ENCODE measurements around the gene UQCC2.

DNA sequence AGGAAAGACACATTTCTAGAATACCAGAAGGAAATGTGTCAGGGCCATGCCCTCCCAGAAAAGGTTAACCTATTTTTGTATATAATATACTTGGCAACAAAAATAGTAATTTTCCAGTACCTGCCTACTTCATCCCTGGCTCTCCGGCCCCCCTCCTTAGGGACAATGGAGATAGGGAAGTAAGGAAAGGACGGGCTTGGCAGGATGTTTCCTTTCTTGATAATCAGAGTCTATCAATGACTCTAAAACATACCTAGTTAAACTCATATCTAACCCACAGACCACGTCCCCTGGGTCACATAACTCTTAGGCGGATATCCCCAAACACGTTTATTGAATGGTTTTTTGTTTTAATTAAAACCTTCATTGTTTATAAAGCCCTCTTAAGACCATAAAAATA lies 11.8 kb downstream of the UQCC2 start:
- TF ChIP-seq, protein P1, sequence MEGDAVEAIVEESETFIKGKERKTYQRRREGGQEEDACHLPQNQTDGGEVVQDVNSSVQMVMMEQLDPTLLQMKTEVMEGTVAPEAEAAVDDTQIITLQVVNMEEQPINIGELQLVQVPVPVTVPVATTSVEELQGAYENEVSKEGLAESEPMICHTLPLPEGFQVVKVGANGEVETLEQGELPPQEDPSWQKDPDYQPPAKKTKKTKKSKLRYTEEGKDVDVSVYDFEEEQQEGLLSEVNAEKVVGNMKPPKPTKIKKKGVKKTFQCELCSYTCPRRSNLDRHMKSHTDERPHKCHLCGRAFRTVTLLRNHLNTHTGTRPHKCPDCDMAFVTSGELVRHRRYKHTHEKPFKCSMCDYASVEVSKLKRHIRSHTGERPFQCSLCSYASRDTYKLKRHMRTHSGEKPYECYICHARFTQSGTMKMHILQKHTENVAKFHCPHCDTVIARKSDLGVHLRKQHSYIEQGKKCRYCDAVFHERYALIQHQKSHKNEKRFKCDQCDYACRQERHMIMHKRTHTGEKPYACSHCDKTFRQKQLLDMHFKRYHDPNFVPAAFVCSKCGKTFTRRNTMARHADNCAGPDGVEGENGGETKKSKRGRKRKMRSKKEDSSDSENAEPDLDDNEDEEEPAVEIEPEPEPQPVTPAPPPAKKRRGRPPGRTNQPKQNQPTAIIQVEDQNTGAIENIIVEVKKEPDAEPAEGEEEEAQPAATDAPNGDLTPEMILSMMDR (IDR thresholded peaks at IDR 0.05) = no peak
- TF ChIP-seq POLR2A (IDR thresholded peaks at IDR 0.05) = no peak

All from suprapubic skin (tissue), 3 donors.